Activated T-cell treated with anti-CD3 and anti-CD28 coated beads for 4 hours (primary cell): Measurements from ENCODE around the gene USP17L20.
"Not testable (repeated sequence)": the region's sequence is repeated elsewhere in the genome, so short reads cannot be mapped to it uniquely, and the experiment has no call there.

Source experiments
- DNase-seq: peaks from one replicate; pipeline ENCODE4 v3.0.0-alpha.2; 2020

USP17L20 gene, protein sequence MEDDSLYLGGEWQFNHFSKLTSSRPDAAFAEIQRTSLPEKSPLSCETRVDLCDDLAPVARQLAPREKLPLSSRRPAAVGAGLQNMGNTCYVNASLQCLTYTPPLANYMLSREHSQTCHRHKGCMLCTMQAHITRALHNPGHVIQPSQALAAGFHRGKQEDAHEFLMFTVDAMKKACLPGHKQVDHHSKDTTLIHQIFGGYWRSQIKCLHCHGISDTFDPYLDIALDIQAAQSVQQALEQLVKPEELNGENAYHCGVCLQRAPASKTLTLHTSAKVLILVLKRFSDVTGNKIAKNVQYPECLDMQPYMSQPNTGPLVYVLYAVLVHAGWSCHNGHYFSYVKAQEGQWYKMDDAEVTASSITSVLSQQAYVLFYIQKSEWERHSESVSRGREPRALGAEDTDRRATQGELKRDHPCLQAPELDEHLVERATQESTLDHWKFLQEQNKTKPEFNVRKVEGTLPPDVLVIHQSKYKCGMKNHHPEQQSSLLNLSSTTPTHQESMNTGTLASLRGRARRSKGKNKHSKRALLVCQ

GRCh38 chr4:9257824-9258223, at the start of gene USP17L20:
Gene USP17L20, plus strand, starts transcription at chr4:9258124. Its CDS starts 0 bp downstream, at chr4:9258124.
- DNase-seq, result not testable (repeated sequence)

DNA sequence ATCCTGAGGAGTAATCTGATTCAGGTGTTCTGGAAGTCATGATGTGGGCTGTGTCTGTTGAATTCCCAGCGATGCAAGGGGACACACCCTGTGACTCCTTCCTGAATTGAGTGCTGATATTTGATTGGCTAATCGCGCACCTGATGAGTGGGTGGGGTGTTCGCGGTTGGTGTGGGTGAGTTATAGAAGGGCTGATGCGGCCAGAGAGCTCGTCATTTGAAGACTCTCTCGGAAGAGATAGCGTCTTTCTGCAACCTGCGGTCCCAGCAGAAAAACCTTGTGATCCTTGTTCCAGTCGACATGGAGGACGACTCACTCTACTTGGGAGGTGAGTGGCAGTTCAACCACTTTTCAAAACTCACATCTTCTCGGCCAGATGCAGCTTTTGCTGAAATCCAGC, 47.6 kb upstream of the USP17L20 start, which contains the start of gene USP17L10:
USP17L10 (plus strand) TSS at position 301 of the 400 bp plus-strand sequence; CDS start at position 301, 0 bp downstream.
- not testable (repeated sequence) for DNase-seq

DNA sequence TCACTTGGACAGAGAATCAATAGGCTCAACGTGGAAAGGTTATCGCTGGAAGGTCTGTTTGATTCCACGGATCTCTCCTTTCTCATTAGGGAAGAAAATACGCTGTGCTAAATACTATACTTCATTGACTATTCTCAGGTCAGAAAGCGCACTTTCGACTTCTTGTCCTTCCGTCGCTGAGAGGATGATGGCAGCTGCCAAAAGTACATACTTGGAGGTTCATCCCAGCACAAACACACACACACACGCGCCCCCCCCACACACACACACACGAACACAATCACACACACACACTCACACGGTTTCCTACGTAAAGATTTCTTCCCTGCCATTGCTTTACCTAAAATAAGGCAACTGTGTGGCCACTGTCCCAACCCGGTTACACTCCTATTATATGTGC, 43.2 kb upstream of the USP17L20 start:
- not testable (repeated sequence) for DNase-seq

- DNase-seq, result not testable (repeated sequence)
These were observed 42.8 kb upstream of the USP17L20 start, which contains the start of gene USP17L11 for GRCh38 chr4:9215105-9215504. Gene USP17L11, plus strand, starts transcription at chr4:9215405. Its CDS starts 0 bp downstream, at chr4:9215405.

- not testable (repeated sequence) for DNase-seq
These were observed 38.1 kb upstream of the USP17L20 start, which contains the start of gene USP17L12 for GRCh38 chr4:9219852-9220251. Gene USP17L12, plus strand, starts transcription at chr4:9220152. Its CDS starts 0 bp downstream, at chr4:9220152.

- DNase-seq, result not testable (repeated sequence)
These were observed 33.3 kb upstream of the USP17L20 start, which contains the start of gene USP17L13 for GRCh38 chr4:9224596-9224995. Gene USP17L13, plus strand, starts transcription at chr4:9224896. Its CDS starts 0 bp downstream, at chr4:9224896.

- DNase-seq, result not testable (repeated sequence)
These were observed 27.7 kb upstream of the USP17L20 start for GRCh38 chr4:9230249-9230648.

DNA sequence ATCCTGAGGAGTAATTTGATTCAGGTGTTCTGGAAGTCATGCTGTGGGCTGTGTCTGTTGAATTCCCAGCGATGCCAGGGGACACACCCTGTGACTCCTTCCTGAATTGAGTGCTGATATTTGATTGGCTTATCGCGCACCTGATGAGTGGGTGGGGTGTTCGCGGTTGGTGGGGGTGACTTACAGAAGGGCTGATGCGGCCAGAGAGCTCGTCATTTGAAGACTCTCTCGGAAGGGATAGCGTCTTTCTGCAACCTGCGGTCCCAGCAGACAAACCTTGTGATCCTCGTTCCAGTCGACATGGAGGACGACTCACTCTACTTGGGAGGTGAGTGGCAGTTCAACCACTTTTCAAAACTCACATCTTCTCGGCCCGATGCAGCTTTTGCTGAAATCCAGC, 23.8 kb upstream of the USP17L20 start, which contains the start of gene USP17L15:
USP17L15 (plus strand) TSS at position 301 of the 400 bp plus-strand sequence; CDS start at position 301, 0 bp downstream.
- DNase-seq, result not testable (repeated sequence)

GRCh38 chr4:9238461-9238860, 19.5 kb upstream of the USP17L20 start:
- DNase-seq, result not testable (repeated sequence)

DNA sequence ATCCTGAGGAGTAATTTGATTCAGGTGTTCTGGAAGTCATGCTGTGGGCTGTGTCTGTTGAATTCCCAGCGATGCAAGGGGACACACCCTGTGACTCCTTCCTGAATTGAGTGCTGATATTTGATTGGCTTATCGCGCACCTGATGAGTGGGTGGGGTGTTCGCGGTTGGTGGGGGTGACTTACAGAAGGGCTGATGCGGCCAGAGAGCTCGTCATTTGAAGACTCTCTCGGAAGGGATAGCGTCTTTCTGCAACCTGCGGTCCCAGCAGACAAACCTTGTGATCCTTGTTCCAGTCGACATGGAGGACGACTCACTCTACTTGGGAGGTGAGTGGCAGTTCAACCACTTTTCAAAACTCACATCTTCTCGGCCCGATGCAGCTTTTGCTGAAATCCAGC, 14.3 kb upstream of the USP17L20 start, which contains the start of gene USP17L17:
USP17L17 (plus strand) TSS at position 301 of the 400 bp plus-strand sequence; CDS start at position 301, 0 bp downstream.
- not testable (repeated sequence) for DNase-seq

DNA sequence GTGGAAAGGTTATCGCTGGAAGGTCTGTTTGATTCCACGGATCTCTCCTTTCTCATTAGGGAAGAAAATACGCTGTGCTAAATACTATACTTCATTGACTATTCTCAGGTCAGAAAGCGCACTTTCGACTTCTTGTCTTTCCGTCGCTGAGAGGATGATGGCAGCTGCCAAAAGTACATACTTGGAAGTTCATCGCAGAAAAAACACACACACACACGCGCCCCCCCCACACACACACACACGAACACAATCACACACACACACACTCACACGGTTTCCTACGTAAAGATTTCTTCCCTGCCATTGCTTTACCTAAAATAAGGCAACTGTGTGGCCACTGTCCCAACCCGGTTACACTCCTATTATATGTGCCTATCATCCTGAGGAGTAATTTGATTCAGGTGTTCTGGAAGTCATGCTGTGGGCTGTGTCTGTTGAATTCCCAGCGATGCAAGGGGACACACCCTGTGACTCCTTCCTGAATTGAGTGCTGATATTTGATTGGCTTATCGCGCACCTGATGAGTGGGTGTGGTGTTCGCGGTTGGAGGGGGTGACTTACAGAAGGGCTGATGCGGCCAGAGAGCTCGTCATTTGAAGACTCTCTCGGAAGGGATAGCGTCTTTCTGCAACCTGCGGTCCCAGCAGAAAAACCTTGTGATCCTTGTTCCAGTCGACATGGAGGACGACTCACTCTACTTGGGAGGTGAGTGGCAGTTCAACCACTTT, 9.8 kb upstream of the USP17L20 start, which contains the start of gene USP17L18:
USP17L18 (plus strand) TSS at position 678 of the 728 bp plus-strand sequence; CDS start at position 678, 0 bp downstream.
- DNase-seq, result peak; percentile 0

- not testable (repeated sequence) for DNase-seq
These were observed 4.8 kb upstream of the USP17L20 start, which contains the start of gene USP17L19 for GRCh38 chr4:9253078-9253477. Gene USP17L19, plus strand, starts transcription at chr4:9253378. Its CDS starts 0 bp downstream, at chr4:9253378.

DNA sequence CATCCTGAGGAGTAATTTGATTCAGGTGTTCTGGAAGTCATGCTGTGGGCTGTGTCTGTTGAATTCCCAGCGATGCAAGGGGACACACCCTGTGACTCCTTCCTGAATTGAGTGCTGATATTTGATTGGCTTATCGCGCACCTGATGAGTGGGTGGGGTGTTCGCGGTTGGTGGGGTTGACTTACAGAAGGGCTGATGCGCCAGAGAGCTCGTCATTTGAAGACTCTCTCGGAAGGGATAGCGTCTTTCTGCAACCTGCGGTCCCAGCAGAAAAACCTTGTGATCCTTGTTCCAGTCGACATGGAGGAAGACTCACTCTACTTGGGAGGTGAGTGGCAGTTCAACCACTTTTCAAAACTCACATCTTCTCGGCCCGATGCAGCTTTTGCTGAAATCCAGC, 4.6 kb downstream of the USP17L20 start, which contains the start of gene USP17L21:
USP17L21 (plus strand) TSS at position 301 of the 400 bp plus-strand sequence; CDS start at position 301, 0 bp downstream.
- DNase-seq, result not testable (repeated sequence)

DNA sequence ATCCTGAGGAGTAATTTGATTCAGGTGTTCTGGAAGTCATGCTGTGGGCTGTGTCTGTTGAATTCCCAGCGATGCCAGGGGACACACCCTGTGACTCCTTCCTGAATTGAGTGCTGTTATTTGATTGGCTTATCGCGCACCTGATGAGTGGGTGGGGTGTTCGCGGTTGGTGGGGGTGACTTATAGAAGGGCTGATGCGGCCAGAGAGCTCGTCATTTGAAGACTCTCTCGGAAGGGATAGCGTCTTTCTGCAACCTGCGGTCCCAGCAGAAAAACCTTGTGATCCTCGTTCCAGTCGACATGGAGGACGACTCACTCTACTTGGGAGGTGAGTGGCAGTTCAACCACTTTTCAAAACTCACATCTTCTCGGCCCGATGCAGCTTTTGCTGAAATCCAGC, 9.4 kb downstream of the USP17L20 start, which contains the start of gene USP17L22:
USP17L22 (plus strand) TSS at position 301 of the 400 bp plus-strand sequence; CDS start at position 301, 0 bp downstream.
- not testable (repeated sequence) for DNase-seq

GRCh38 chr4:9271719-9272118, 13.8 kb downstream of the USP17L20 start:
- DNase-seq, result peak; percentile 11
